ENCODE measurements around the gene ACTL7A.
A peak's percentile ranks its signal among the peaks of the same experiment; 100 is the strongest.

ACTL7A gene

GRCh38 chr9:108905494-108905893 lies 43.4 kb downstream of the ACTL7A start:
- H3K36me3 ChIP-seq (ENCODE audit: insufficient read depth, low read length), result peaks cover 89% of the 10 kb centered on the region
- H3K79me2 ChIP-seq (ENCODE audit: insufficient read depth, low read length), result no peaks in the 10 kb centered on the region
- no peak overlapping the region for H3K4me3 ChIP-seq (ENCODE audit: low read depth in 1 of 2, low read length in 2 of 2)
- no peak for TF ChIP-seq EZH2 (IDR thresholded peaks at IDR 0.05; ENCODE audit: borderline replicate concordance, low read depth, low read length, severe bottlenecking)
- TF ChIP-seq, protein P1, sequence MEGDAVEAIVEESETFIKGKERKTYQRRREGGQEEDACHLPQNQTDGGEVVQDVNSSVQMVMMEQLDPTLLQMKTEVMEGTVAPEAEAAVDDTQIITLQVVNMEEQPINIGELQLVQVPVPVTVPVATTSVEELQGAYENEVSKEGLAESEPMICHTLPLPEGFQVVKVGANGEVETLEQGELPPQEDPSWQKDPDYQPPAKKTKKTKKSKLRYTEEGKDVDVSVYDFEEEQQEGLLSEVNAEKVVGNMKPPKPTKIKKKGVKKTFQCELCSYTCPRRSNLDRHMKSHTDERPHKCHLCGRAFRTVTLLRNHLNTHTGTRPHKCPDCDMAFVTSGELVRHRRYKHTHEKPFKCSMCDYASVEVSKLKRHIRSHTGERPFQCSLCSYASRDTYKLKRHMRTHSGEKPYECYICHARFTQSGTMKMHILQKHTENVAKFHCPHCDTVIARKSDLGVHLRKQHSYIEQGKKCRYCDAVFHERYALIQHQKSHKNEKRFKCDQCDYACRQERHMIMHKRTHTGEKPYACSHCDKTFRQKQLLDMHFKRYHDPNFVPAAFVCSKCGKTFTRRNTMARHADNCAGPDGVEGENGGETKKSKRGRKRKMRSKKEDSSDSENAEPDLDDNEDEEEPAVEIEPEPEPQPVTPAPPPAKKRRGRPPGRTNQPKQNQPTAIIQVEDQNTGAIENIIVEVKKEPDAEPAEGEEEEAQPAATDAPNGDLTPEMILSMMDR (IDR thresholded peaks at IDR 0.05; ENCODE audit: borderline replicate concordance, extremely low read depth, low read length, poor library complexity, severe bottlenecking), result no peak
- H2AFZ ChIP-seq (ENCODE audit: low read depth, low read length), result no peak overlapping the region
- no peaks in the 10 kb centered on the region for H3K9me3 ChIP-seq (ENCODE audit: insufficient read depth, low read length, severe bottlenecking)
- ATAC-seq (ENCODE audit: insufficient read depth, low read depth) (no peak), DNase-seq (no peak)
- H3K27ac ChIP-seq (ENCODE audit: low read length), result no peak overlapping the region
- H3K27me3 ChIP-seq (ENCODE audit: insufficient read depth, low read length, poor library complexity), result no peaks in the 10 kb centered on the region
- H4K20me1 ChIP-seq (ENCODE audit: insufficient read depth, low read length), result no peaks in the 10 kb centered on the region
- no peak overlapping the region for H3K9ac ChIP-seq (ENCODE audit: low read depth, low read length)
- no peaks in the 10 kb centered on the region for H3K4me1 ChIP-seq (ENCODE audit: insufficient read depth, low read length)
- H3K4me2 ChIP-seq (ENCODE audit: insufficient read depth, low read length), result no peak overlapping the region

DNA sequence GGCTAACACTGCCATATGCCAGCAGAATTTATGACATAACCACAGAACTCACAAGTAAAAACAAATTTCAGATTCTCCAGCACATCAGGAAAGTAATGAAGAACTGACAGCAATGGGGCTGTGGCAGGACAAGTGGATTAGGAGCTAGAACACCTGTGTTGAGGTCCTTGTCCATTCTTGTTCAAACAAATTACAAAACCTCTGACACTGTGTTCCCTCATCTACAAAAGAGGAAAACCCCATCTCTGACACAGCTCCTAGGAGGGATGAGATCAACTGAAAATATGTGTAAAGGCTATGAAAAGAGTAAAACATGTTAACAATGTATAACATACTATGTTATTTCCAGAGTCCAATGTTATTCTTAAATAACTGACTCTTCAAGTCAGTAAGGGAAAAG lies 48.3 kb downstream of the ACTL7A start:
- no peak for TF ChIP-seq EZH2 (IDR thresholded peaks at IDR 0.05; ENCODE audit: borderline replicate concordance, low read depth, low read length, severe bottlenecking)
- TF ChIP-seq, protein P1 (IDR thresholded peaks at IDR 0.05; ENCODE audit: borderline replicate concordance, extremely low read depth, low read length, poor library complexity, severe bottlenecking), result no peak
- ATAC-seq (ENCODE audit: insufficient read depth, low read depth) (no peak), DNase-seq (no peak)
- Histone ChIP-seq H3K9ac (ENCODE audit: low read depth, low read length) (no peak overlapping the region), H3K9me3 (ENCODE audit: insufficient read depth, low read length, severe bottlenecking) (no peaks in the 10 kb centered on the region), H3K4me1 (ENCODE audit: insufficient read depth, low read length) (peaks cover 6% of the 10 kb centered on the region; the same call in 1 of the 2 replicates), H4K20me1 (ENCODE audit: insufficient read depth, low read length) (no peaks in the 10 kb centered on the region), H3K27me3 (ENCODE audit: insufficient read depth, low read length, poor library complexity) (no peaks in the 10 kb centered on the region), H3K4me2 (ENCODE audit: insufficient read depth, low read length) (no peak overlapping the region), H3K79me2 (ENCODE audit: insufficient read depth, low read length) (no peaks in the 10 kb centered on the region), H3K4me3 (ENCODE audit: low read depth in 1 of 2, low read length in 2 of 2) (no peak overlapping the region), H3K36me3 (ENCODE audit: insufficient read depth, low read length) (peaks cover 77% of the 10 kb centered on the region), H3K27ac (ENCODE audit: low read length) (no peak overlapping the region), H2AFZ (ENCODE audit: low read depth, low read length) (no peak overlapping the region)

GRCh38 chr9:108910914-108911313 lies 48.8 kb downstream of the ACTL7A start:
- DNase-seq (no peak), ATAC-seq (ENCODE audit: insufficient read depth, low read depth) (no peak)
- H4K20me1 ChIP-seq (ENCODE audit: insufficient read depth, low read length), result no peaks in the 10 kb centered on the region
- no peak overlapping the region for H3K4me3 ChIP-seq (ENCODE audit: low read depth in 1 of 2, low read length in 2 of 2)
- no peak for TF ChIP-seq EZH2 (IDR thresholded peaks at IDR 0.05; ENCODE audit: borderline replicate concordance, low read depth, low read length, severe bottlenecking)
- TF ChIP-seq, protein P1 (IDR thresholded peaks at IDR 0.05; ENCODE audit: borderline replicate concordance, extremely low read depth, low read length, poor library complexity, severe bottlenecking), result no peak
- H3K27me3 ChIP-seq (ENCODE audit: insufficient read depth, low read length, poor library complexity), result no peaks in the 10 kb centered on the region
- H2AFZ ChIP-seq (ENCODE audit: low read depth, low read length), result no peak overlapping the region
- H3K36me3 ChIP-seq (ENCODE audit: insufficient read depth, low read length), result peaks cover 77% of the 10 kb centered on the region
- H3K4me1 ChIP-seq (ENCODE audit: insufficient read depth, low read length), result peaks cover 6% of the 10 kb centered on the region; the same call in 1 of the 2 replicates
- no peak overlapping the region for H3K4me2 ChIP-seq (ENCODE audit: insufficient read depth, low read length)
- no peak overlapping the region for H3K9ac ChIP-seq (ENCODE audit: low read depth, low read length)
- H3K79me2 ChIP-seq (ENCODE audit: insufficient read depth, low read length), result no peaks in the 10 kb centered on the region
- no peak overlapping the region for H3K27ac ChIP-seq (ENCODE audit: low read length)
- no peaks in the 10 kb centered on the region for H3K9me3 ChIP-seq (ENCODE audit: insufficient read depth, low read length, severe bottlenecking)

DNA sequence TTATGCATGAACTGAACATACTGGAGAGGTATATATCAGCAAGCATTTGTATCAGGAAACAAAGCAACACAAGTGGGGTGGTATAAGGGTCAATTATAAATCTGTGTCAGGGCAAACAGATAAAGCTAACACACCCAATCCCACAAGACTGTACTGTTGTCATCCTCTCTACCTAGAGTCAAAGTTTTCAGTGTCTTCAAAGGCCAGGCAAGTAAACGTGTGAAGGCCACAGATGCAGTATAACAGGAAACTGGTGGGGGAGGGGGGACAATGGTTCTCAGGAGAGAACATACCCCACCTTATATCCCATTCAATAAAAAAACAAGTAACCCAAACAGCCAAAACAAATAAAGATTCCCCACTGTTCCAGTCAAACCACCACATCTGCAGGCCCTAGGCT lies 49.8 kb downstream of the ACTL7A start:
- no peak for TF ChIP-seq EZH2 (IDR thresholded peaks at IDR 0.05; ENCODE audit: borderline replicate concordance, low read depth, low read length, severe bottlenecking)
- TF ChIP-seq, protein P1 (IDR thresholded peaks at IDR 0.05; ENCODE audit: borderline replicate concordance, extremely low read depth, low read length, poor library complexity, severe bottlenecking), result no peak
- Histone ChIP-seq H3K4me3 (ENCODE audit: low read depth in 1 of 2, low read length in 2 of 2) (no peak overlapping the region), H2AFZ (ENCODE audit: low read depth, low read length) (no peak overlapping the region), H3K27ac (ENCODE audit: low read length) (no peak overlapping the region), H3K36me3 (ENCODE audit: insufficient read depth, low read length) (peaks cover 74% of the 10 kb centered on the region), H3K9me3 (ENCODE audit: insufficient read depth, low read length, severe bottlenecking) (no peaks in the 10 kb centered on the region), H3K79me2 (ENCODE audit: insufficient read depth, low read length) (no peaks in the 10 kb centered on the region), H3K4me1 (ENCODE audit: insufficient read depth, low read length) (peaks cover 6% of the 10 kb centered on the region; the same call in 1 of the 2 replicates), H3K27me3 (ENCODE audit: insufficient read depth, low read length, poor library complexity) (no peaks in the 10 kb centered on the region), H3K4me2 (ENCODE audit: insufficient read depth, low read length) (no peak overlapping the region), H3K9ac (ENCODE audit: low read depth, low read length) (no peak overlapping the region), H4K20me1 (ENCODE audit: insufficient read depth, low read length) (no peaks in the 10 kb centered on the region)
- peak; percentile 29 for DNase-seq
- peak; percentile 76; the same call in 2 of the 3 replicates for ATAC-seq (ENCODE audit: insufficient read depth, low read depth)
